HepG2 (cell line): ENCODE data around the gene SPN. TPM values are rescaled to one million over a fixed set of nuclear protein-coding genes. Genes with fewer than 3 reads are reported as not detected.

ENCODE experiments used
- ATAC-seq: fragments of 200-7000 bp; cut with Tn5 transposase; 3 replicates; pipeline ENCODE4 v1.9.1; 2020; ENCODE audit warnings: mild to moderate bottlenecking, moderate library complexity
- BruUV-seq: library from RNA; stranded (reverse); fragments of 400-500 nt; replicated peaks from 2 replicates; lab custom pipeline; 2021; lab: Mats Ljungman, UMichigan
- CTCF ChIA-PET: fragments of 300-600 bp; formaldehyde crosslinking; extraction: SDS; loops from one replicate; lab custom pipeline; 2021; ENCODE audit warnings: low total read pairs, inconsistent platforms, low intra/inter-chr PET ratio; lab: Yijun Ruan, JAX
- POLR2A ChIA-PET: fragments of 350-600 bp; sonication (Branson Sonifier 250); formaldehyde crosslinking; loops from one replicate; lab custom pipeline; 2020; ENCODE audit warnings: antibody characterized with exemption, inconsistent platforms; lab: Yijun Ruan, JAX
- DNase-seq: peaks from one replicate; pipeline ENCODE4 v3.0.0-alpha.2; 2015; ENCODE audit warnings: low spot score
- FAIRE-seq: peaks from 3 replicates; lab custom pipeline; 2011; peaks lifted over from hg19 to GRCh38; lab: Jason Lieb, UNC
- H2AFZ ChIP-seq: one replicate; pipeline ENCODE4 v1.6.1; 2011; ENCODE audit warnings: low read length, inconsistent platforms
- H3K27ac ChIP-seq: fragments of 300-600 bp; 3 replicates; pipeline ENCODE4 v1.8.0; 2011; ENCODE audit warnings: mixed run types, mild to moderate bottlenecking, mixed read lengths, low read length, inconsistent platforms; ENCODE audit not compliant: insufficient read depth; ENCODE audit errors: extremely low read length
- H3K27me3 ChIP-seq, 2 experiments: fragments of 200-600 bp in 1 of 2; 2 replicates in 1 of 2; 3 replicates in 1 of 2; pipeline versions ENCODE4 v1.6.0 to v1.8.0; 2011; ENCODE audit warnings: low read length in 2 of 2, mild to moderate bottlenecking in 2 of 2, moderate library complexity in 2 of 2, inconsistent platforms in 1 of 2; ENCODE audit not compliant: insufficient read depth in 2 of 2, control insufficient read depth in 1 of 2
- H3K36me3 ChIP-seq, 2 experiments: fragments of 200-600 bp in 1 of 2; replicated peaks in 1 of 2; 2 replicates in 1 of 2; 3 replicates in 1 of 2; pipeline versions ENCODE4 v1.5.1 to v1.8.0; 2011; ENCODE audit warnings: low read length in 2 of 2, inconsistent platforms in 1 of 2; ENCODE audit not compliant: insufficient read depth in 2 of 2, control insufficient read depth in 1 of 2
- H3K4me1 ChIP-seq: 2 replicates; pipeline ENCODE4 v1.5.1; 2012; ENCODE audit warnings: low read length, inconsistent platforms; ENCODE audit not compliant: insufficient read depth
- H3K4me2 ChIP-seq: 2 replicates; pipeline ENCODE4 v1.6.0; 2011; ENCODE audit warnings: low read depth, low read length, inconsistent platforms
- H3K4me3 ChIP-seq, 3 experiments: fragments of 200-600 bp in 1 of 3; sonication (generic), shearing (Covaris generic) in 1 of 3; replicated peaks in 1 of 3; 2 replicates each; pipeline ENCODE4 v1.5.1; 2011 to 2016; ENCODE audit warnings: low read length in 3 of 3, inconsistent platforms in 2 of 3, low read depth in 2 of 3, mild to moderate bottlenecking in 2 of 3, control low read depth in 1 of 3, mixed read lengths in 1 of 3; ENCODE audit not compliant: insufficient read depth in 1 of 3
- H3K79me2 ChIP-seq: one replicate; pipeline ENCODE4 v1.6.1; 2011; ENCODE audit warnings: low read length, inconsistent platforms; ENCODE audit not compliant: insufficient read depth
- H3K9ac ChIP-seq: 2 replicates; pipeline ENCODE4 v1.6.0; 2011; ENCODE audit warnings: mild to moderate bottlenecking, low read depth, low read length, inconsistent platforms; ENCODE audit not compliant: insufficient read depth
- H3K9me3 ChIP-seq: 2 replicates; pipeline ENCODE4 v1.5.1; 2012; ENCODE audit warnings: mild to moderate bottlenecking, low read length
- H4K20me1 ChIP-seq: 2 replicates; pipeline ENCODE4 v1.6.0; 2011; ENCODE audit warnings: inconsistent platforms, mild to moderate bottlenecking, low read length, moderate library complexity; ENCODE audit not compliant: insufficient read depth
- KAT7 ChIP-seq: IDR thresholded peaks from 2 replicates; pipeline ENCODE4 v1.6.1; 2018; ENCODE audit warnings: borderline replicate concordance, missing compliant biosample characterization
- NFAT5 ChIP-seq: sonication (generic); formaldehyde crosslinking; IDR thresholded peaks from 2 replicates; pipeline ENCODE4 v1.4.0; 2020; ENCODE audit warnings: missing genetic modification reagents
- PHF8 ChIP-seq: sonication (generic); formaldehyde crosslinking; IDR thresholded peaks from 2 replicates; pipeline ENCODE4 v1.5.0; 2020; ENCODE audit warnings: missing genetic modification reagents
- ZGPAT ChIP-seq: IDR thresholded peaks from 2 replicates; pipeline ENCODE4 v1.6.1; 2016; ENCODE audit warnings: mild to moderate bottlenecking
- ZNF124 ChIP-seq: sonication (generic); formaldehyde crosslinking; IDR thresholded peaks from 2 replicates; pipeline ENCODE4 v1.4.0; 2020; ENCODE audit warnings: missing genetic modification reagents
- ZNF710 ChIP-seq: sonication (generic); formaldehyde crosslinking; IDR thresholded peaks from 2 replicates; pipeline ENCODE4 v1.5.0; 2020; ENCODE audit warnings: mild to moderate bottlenecking, missing genetic modification reagents, borderline replicate concordance
- WGBS: methylation state at CpG from one replicate; pipeline ENCODE4 v1.1.6; 2017; ENCODE audit warnings: low lambda C conversion rate; 5-methylcytosine and 5-hydroxymethylcytosine counted together
- in situ Hi-C: cut with HindIII; loops from 2 replicates; pipeline ENCODE4 v1.10.0; 2017; ENCODE audit warnings: low pct_unique_long_range_greater_than_20kb; ENCODE audit not compliant: extremely low pct_ligation_motif_present
- intact Hi-C: fragments of 100-400 bp; cut with micrococcal nuclease; formaldehyde crosslinking; loops from one replicate; pipeline ENCODE4 v1.10.0; 2022; ENCODE audit not compliant: unreplicated experiment
- polyA plus RNA-seq, 8 experiments: library from polyadenylated mRNA; depleted of rRNA in 3 of 8; stranded (reverse) in 7 of 8; unstranded in 1 of 8; fragments of >200 nt; fragmentation: Illumina TruSeq in 4 of 8; extraction: Trizol in 4 of 8; gene quantifications; 2 replicates each; pipeline versions ENCODE4 v1.2.1 to v1.2.3, GENCODE V29; 2011 to 2016; ENCODE audit warnings: low read depth in 4 of 8, missing spikeins in 1 of 8, mixed read lengths in 1 of 8; ENCODE audit not compliant: insufficient read depth in 1 of 8
- total RNA-seq, 5 experiments: library from RNA; depleted of rRNA; stranded (reverse); fragments of >200 nt; fragmentation: Illumina TruSeq; extraction: Trizol; gene quantifications; 2 replicates each; pipeline ENCODE4 v1.2.3, GENCODE V29; 2016; ENCODE audit warnings: low read depth in 1 of 5

SPN gene
- total and polyA plus RNA-seq, 2 of the 13 experiments (the other 11 are each of a cell fraction or from before 2014, with no cell fraction given) = 0.22 to 1.6 TPM

- H3K9ac ChIP-seq = no peak overlapping the region
- H3K4me1 ChIP-seq = peaks cover 19% of the 10 kb centered on the region
- intact Hi-C loops = loop anchor here (5.0 kb wide), 1 partner anchor 330 kb away; the partner anchor contains the start of gene TLCD3B
- TF ChIP-seq ZNF710 (CRISPR knock-in tag) = no peak
- no peak for TF ChIP-seq NFAT5 (CRISPR knock-in tag)
- no peak for TF ChIP-seq ZGPAT
- TF ChIP-seq ZNF124 (CRISPR knock-in tag) = no peak
- TF ChIP-seq PHF8 (CRISPR knock-in tag) = no peak
- TF ChIP-seq KAT7 (CRISPR knock-in tag) = no peak
- in situ Hi-C loops = no loop called here
- peaks cover 3 to 6% of the 10 kb centered on the region in 2 experiments; a peak in 4 of 5 replicates for H3K36me3 ChIP-seq
- H3K27ac ChIP-seq = no peak overlapping the region
- H3K4me2 ChIP-seq = no peak overlapping the region
- H3K79me2 ChIP-seq = no peaks in the 10 kb centered on the region
- no peak overlapping the region for H2AFZ ChIP-seq
- DNase-seq (no peak), ATAC-seq (no peak), FAIRE-seq (no peak)
- H3K4me3 ChIP-seq = no peak overlapping the region
- CTCF ChIA-PET = interaction anchor here (2.6 kb wide), 1 partner anchor 19 kb away, joined by 23 read pairs; no protein-coding TSS in a partner anchor
- H3K27me3 ChIP-seq = peaks cover 0 to 7% of the 10 kb centered on the region in 2 experiments; a peak in 2 of 5 replicates
- H3K9me3 ChIP-seq = no peaks in the 10 kb centered on the region
- POLR2A ChIA-PET = interaction anchor here (2.4 kb wide), 1 partner anchor 83 kb away, joined by 6 read pairs; no protein-coding TSS in a partner anchor
- no peaks in the 10 kb centered on the region for H4K20me1 ChIP-seq
- 42% methylated on average over 13 of the region's 13 CpGs for WGBS
- BruUV-seq = no TSS peak
Measured at GRCh38 chr16:29702269-29702668, 39.2 kb downstream of the SPN start.
